PFSK-1 (cell line): ENCODE data around the gene HS6ST3.

Source experiments
- POLR2AphosphoS5 ChIP-seq: IDR thresholded peaks from 2 replicates; pipeline ENCODE4 v1.6.1; 2012; ENCODE audit warnings: low read depth, mild to moderate bottlenecking, control low read depth, low read length, moderate library complexity
- TAF1 ChIP-seq: IDR thresholded peaks from 2 replicates; pipeline ENCODE4 v1.6.1; 2012; ENCODE audit warnings: low read length, control low read depth, borderline replicate concordance; ENCODE audit not compliant: insufficient read depth

- TF ChIP-seq TAF1: no peak
- no peak for TF ChIP-seq POLR2AphosphoS5
These were observed 587.1 kb downstream of the HS6ST3 start for GRCh38 chr13:96677029-96677428.
